Measurements from ENCODE around the gene LARP6.

DNA sequence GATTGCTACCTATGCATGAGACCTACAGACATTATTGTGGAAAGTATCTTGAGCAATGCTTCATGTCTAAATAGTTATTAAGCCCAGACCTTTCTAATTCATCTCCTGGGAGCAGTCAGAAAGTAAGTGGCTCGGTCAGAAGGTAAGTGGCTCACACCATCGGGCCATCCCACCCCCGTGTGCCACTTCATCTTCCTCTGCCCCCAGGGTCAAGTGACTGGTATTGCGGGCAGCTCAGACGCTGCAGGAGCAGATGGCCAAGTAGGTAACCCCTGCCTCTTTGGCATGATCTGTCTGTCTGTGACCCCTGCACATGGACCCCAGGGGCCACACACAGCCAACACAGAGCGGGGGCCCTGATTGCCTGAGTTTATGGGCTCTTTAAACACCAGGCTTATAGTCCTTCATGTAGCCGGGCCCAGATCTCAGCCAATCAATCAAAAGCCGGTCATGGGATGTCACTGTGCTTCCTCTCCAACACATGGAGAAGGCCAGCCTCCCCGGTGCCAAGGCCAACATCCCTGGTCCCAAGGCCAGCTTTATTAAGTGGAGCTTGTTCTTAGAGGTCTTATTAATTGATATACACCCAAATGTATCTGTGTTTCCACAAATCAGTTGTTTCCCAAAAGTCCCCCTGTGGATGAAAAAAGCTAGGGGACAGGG is 42.9 kb downstream of the LARP6 start:
- TF ChIP-seq, protein P1, sequence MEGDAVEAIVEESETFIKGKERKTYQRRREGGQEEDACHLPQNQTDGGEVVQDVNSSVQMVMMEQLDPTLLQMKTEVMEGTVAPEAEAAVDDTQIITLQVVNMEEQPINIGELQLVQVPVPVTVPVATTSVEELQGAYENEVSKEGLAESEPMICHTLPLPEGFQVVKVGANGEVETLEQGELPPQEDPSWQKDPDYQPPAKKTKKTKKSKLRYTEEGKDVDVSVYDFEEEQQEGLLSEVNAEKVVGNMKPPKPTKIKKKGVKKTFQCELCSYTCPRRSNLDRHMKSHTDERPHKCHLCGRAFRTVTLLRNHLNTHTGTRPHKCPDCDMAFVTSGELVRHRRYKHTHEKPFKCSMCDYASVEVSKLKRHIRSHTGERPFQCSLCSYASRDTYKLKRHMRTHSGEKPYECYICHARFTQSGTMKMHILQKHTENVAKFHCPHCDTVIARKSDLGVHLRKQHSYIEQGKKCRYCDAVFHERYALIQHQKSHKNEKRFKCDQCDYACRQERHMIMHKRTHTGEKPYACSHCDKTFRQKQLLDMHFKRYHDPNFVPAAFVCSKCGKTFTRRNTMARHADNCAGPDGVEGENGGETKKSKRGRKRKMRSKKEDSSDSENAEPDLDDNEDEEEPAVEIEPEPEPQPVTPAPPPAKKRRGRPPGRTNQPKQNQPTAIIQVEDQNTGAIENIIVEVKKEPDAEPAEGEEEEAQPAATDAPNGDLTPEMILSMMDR (IDR thresholded peaks at IDR 0.05 in 8 of 11, conservative IDR thresholded peaks at IDR 0.05 in 3 of 11) = no peak
- no peak for TF ChIP-seq POLR2A (IDR thresholded peaks at IDR 0.05)

Measured in spleen (tissue), 7 donors.